ENCODE results near the gene RFTN1. TPM values are rescaled to one million over a fixed set of nuclear protein-coding genes. Genes with fewer than 3 reads are reported as not detected.

The RFTN1 gene
- total and polyA plus RNA-seq, 9 of the 15 experiments (the other 6 are each of a cell fraction or from before 2014, with no cell fraction given): 0.08 to 0.51 (median 0.11) TPM; not detected in 6

- H4K20me1 ChIP-seq (replicated peaks; ENCODE audit: control insufficient read depth, insufficient read depth, low read length): 0 out of 2 replicates have a peak, but pooled peaks cover 3% of the 10 kb centered on the region
- no peak for FAIRE-seq
- no peak overlapping the region for H3K4me3 ChIP-seq
- no peaks in the 10 kb centered on the region for H3K9me1 ChIP-seq (ENCODE audit: control insufficient read depth, insufficient read depth, low read length)
- H3K4me2 ChIP-seq (ENCODE audit: insufficient read depth, low read length): no peak overlapping the region
- no peaks in the 10 kb centered on the region for H3K4me1 ChIP-seq (replicated peaks in 1 of 2; ENCODE audit: control insufficient read depth in 2 of 2, insufficient read depth in 2 of 2, low read length in 2 of 2)
- in situ Hi-C loops (cut with MboI) (no loop called here), intact Hi-C loops (cut with micrococcal nuclease) (no loop called here)
- no peak overlapping the region for H3K9ac ChIP-seq (ENCODE audit: insufficient read depth in 1 of 2, low read depth in 2 of 2, low read length in 2 of 2)
- BruUV-seq (replicated peaks): no TSS peak
- POLR2A ChIA-PET: interaction anchor here (0.6 kb wide), 1 partner anchor 951 kb away, joined by 3 read pairs; no protein-coding TSS in a partner anchor
- CTCF ChIA-PET (ENCODE audit: low intra/inter-chr PET ratio): no interaction called here
- WGBS (ENCODE audit: insufficient coverage, low coverage, missing lambda C conversion rate): 0% methylated on average over 3 of the region's 3 CpGs
- TF ChIP-seq ZNF780A (CRISPR knock-in tag; IDR thresholded peaks at IDR 0.05): no peak
- no peak for TF ChIP-seq CAMTA2 (CRISPR knock-in tag; conservative IDR thresholded peaks at IDR 0.05)
- no peak for TF ChIP-seq DMBX1 (CRISPR knock-in tag; IDR thresholded peaks at IDR 0.05; ENCODE audit: borderline replicate concordance)
- TF ChIP-seq POLR3A (IDR thresholded peaks at IDR 0.05; ENCODE audit: borderline replicate concordance, extremely low read depth, insufficient read depth, insufficient read length): no peak
- no peak for TF ChIP-seq DACH1 (IDR thresholded peaks at IDR 0.05; ENCODE audit: partially characterized antibody)
- TF ChIP-seq KLF13 (tag; IDR thresholded peaks at IDR 0.05; ENCODE audit: borderline replicate concordance, low read depth): no peak
- peaks cover 33 to 53% of the 10 kb centered on the region in 2 experiments for H3K27me3 ChIP-seq (ENCODE audit: control insufficient read depth in 2 of 2, insufficient read depth in 2 of 2, low read length in 2 of 2)
- H3K79me2 ChIP-seq (ENCODE audit: control insufficient read depth, insufficient read depth, low read length): no peaks in the 10 kb centered on the region
- no peaks in the 10 kb centered on the region for H3K9me3 ChIP-seq (replicated peaks; ENCODE audit: control insufficient read depth, insufficient read depth, low read depth, low read length)
- H2AFZ ChIP-seq (ENCODE audit: low read depth, low read length): no peak overlapping the region
- DNase-seq (ENCODE audit: extremely low read depth in 1 of 4, low spot score in 3 of 4): no peak
- H3K27ac ChIP-seq (ENCODE audit: extremely low read depth, low read depth, low read length): no peak overlapping the region
- no peaks in the 10 kb centered on the region for H3K36me3 ChIP-seq (ENCODE audit: control insufficient read depth, insufficient read depth, low read length)
- no peak for ATAC-seq
Observed at GRCh38 chr3:16488637-16489036, 24.9 kb downstream of the RFTN1 start.
